Measurements from ENCODE around the gene JADE1.

Gene JADE1

DNA sequence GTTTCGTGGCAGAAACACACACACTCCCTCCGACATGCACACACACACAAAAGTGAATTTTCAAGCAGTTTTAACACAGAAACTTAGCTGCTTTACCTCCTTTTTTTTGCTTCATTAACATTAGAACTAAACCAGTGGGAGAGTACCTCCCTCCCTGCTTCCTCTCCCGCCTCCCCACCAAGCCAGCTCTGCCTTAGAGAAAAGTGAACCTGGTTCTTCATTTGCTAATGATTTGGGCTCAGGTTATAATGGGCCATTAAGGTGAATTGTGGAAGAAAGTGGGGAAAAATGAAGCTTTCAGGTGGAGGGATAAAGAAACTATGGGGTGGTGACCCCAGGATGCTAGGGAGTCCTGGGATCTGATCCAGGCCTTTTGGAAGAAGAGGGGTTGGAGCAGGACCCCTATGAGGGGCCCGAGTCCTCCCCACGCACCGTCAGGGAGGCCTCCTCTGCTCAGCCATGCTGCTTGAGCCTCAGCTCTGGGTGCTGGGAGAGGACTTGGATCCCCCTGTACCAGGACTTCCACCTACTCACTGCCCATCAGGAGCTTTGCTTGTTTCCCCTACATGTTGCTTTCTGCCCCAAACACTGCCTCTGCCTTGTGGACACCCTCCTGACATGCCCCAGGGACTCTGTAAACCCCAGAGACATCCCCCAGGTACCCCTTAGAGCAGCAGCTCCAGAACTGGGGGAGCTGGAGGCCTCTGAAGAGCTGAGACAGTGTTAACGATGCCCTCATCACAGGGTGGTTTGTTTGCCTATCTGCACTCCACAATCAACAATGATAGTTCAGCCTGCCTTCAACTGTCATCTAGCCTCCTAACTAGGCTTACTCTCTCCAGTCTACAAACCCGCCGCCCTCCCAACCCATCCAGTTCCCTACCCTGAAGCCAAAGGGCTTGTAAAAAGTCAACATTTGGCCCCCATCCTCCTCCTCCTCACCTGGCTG lies 6.5 kb upstream of the JADE1 start:
- no peaks in the 10 kb centered on the region for H3K4me1 ChIP-seq (ENCODE audit: control insufficient read depth, insufficient read depth, low read length)
- no peak overlapping the region for H3K4me3 ChIP-seq (ENCODE audit: low read depth, low read length)
- ChIA-PET POLR2A (no interaction called here), CTCF (no interaction called here)
- TF ChIP-seq, protein P1, sequence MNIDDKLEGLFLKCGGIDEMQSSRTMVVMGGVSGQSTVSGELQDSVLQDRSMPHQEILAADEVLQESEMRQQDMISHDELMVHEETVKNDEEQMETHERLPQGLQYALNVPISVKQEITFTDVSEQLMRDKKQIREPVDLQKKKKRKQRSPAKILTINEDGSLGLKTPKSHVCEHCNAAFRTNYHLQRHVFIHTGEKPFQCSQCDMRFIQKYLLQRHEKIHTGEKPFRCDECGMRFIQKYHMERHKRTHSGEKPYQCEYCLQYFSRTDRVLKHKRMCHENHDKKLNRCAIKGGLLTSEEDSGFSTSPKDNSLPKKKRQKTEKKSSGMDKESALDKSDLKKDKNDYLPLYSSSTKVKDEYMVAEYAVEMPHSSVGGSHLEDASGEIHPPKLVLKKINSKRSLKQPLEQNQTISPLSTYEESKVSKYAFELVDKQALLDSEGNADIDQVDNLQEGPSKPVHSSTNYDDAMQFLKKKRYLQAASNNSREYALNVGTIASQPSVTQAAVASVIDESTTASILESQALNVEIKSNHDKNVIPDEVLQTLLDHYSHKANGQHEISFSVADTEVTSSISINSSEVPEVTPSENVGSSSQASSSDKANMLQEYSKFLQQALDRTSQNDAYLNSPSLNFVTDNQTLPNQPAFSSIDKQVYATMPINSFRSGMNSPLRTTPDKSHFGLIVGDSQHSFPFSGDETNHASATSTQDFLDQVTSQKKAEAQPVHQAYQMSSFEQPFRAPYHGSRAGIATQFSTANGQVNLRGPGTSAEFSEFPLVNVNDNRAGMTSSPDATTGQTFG (tag by site-specific recombination; IDR thresholded peaks at IDR 0.05; ENCODE audit: borderline replicate concordance) = no peak
- TF ChIP-seq, protein P2, sequence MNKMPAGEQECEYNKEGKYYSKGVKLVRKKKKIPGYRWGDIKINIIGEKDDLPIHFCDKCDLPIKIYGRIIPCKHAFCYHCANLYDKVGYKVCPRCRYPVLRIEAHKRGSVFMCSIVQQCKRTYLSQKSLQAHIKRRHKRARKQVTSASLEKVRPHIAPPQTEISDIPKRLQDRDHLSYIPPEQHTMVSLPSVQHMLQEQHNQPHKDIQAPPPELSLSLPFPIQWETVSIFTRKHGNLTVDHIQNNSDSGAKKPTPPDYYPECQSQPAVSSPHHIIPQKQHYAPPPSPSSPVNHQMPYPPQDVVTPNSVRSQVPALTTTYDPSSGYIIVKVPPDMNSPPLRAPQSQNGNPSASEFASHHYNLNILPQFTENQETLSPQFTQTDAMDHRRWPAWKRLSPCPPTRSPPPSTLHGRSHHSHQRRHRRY (tag by site-specific recombination; IDR thresholded peaks at IDR 0.05) = no peak
- no peak for TF ChIP-seq ZFP37 (tag by site-specific recombination; IDR thresholded peaks at IDR 0.05)
- TF ChIP-seq, protein P3, sequence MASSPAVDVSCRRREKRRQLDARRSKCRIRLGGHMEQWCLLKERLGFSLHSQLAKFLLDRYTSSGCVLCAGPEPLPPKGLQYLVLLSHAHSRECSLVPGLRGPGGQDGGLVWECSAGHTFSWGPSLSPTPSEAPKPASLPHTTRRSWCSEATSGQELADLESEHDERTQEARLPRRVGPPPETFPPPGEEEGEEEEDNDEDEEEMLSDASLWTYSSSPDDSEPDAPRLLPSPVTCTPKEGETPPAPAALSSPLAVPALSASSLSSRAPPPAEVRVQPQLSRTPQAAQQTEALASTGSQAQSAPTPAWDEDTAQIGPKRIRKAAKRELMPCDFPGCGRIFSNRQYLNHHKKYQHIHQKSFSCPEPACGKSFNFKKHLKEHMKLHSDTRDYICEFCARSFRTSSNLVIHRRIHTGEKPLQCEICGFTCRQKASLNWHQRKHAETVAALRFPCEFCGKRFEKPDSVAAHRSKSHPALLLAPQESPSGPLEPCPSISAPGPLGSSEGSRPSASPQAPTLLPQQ (tag by site-specific recombination; IDR thresholded peaks at IDR 0.05) = no peak
- no peak for TF ChIP-seq ZNF394 (tag by site-specific recombination; IDR thresholded peaks at IDR 0.05; ENCODE audit: borderline replicate concordance)
- no peak for TF ChIP-seq ZNF571 (tag by site-specific recombination; IDR thresholded peaks at IDR 0.05)
- TF ChIP-seq ZNF610 (tag by site-specific recombination; IDR thresholded peaks at IDR 0.05; ENCODE audit: borderline replicate concordance) = no peak
- no peak for TF ChIP-seq MZF1 (tag by site-specific recombination; IDR thresholded peaks at IDR 0.05; ENCODE audit: borderline replicate concordance)
- TF ChIP-seq ZNF311 (tag by site-specific recombination; IDR thresholded peaks at IDR 0.05; ENCODE audit: borderline replicate concordance) = no peak
- no peak for TF ChIP-seq ZNF521 (tag by site-specific recombination; IDR thresholded peaks at IDR 0.05)
- no peak for TF ChIP-seq ZNF114 (tag by site-specific recombination; IDR thresholded peaks at IDR 0.05)
- TF ChIP-seq, protein P4, sequence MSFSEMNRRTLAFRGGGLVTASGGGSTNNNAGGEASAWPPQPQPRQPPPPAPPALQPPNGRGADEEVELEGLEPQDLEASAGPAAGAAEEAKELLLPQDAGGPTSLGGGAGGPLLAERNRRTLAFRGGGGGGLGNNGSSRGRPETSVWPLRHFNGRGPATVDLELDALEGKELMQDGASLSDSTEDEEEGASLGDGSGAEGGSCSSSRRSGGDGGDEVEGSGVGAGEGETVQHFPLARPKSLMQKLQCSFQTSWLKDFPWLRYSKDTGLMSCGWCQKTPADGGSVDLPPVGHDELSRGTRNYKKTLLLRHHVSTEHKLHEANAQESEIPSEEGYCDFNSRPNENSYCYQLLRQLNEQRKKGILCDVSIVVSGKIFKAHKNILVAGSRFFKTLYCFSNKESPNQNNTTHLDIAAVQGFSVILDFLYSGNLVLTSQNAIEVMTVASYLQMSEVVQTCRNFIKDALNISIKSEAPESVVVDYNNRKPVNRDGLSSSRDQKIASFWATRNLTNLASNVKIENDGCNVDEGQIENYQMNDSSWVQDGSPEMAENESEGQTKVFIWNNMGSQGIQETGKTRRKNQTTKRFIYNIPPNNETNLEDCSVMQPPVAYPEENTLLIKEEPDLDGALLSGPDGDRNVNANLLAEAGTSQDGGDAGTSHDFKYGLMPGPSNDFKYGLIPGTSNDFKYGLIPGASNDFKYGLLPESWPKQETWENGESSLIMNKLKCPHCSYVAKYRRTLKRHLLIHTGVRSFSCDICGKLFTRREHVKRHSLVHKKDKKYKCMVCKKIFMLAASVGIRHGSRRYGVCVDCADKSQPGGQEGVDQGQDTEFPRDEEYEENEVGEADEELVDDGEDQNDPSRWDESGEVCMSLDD (tag by site-specific recombination; IDR thresholded peaks at IDR 0.05) = no peak
- TF ChIP-seq, protein P5, sequence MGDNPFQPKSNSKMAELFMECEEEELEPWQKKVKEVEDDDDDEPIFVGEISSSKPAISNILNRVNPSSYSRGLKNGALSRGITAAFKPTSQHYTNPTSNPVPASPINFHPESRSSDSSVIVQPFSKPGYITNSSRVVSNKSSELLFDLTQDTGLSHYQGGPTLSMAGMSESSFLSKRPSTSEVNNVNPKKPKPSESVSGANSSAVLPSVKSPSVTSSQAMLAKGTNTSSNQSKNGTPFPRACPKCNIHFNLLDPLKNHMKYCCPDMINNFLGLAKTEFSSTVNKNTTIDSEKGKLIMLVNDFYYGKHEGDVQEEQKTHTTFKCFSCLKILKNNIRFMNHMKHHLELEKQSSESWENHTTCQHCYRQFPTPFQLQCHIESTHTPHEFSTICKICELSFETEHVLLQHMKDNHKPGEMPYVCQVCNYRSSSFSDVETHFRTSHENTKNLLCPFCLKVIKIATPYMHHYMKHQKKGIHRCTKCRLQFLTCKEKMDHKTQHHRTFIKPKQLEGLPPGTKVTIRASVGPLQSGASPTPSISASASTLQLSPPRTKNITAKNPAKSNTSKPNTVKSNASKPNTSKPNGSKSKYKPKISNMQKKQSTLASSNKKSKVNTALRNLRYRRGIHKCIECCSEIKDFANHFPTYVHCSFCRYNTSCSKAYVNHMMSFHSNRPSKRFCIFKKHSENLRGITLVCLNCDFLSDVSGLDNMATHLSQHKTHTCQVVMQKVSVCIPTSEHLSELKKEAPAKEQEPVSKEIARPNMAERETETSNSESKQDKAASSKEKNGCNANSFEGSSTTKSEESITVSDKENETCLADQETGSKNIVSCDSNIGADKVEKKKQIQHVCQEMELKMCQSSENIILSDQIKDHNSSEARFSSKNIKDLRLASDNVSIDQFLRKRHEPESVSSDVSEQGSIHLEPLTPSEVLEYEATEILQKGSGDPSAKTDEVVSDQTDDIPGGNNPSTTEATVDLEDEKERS (tag by site-specific recombination; IDR thresholded peaks at IDR 0.05) = no peak
- TF ChIP-seq ZNF248 (tag by site-specific recombination; IDR thresholded peaks at IDR 0.05) = no peak
- TF ChIP-seq ZNF121 (tag by site-specific recombination; IDR thresholded peaks at IDR 0.05) = no peak
- H3K9me3 ChIP-seq (ENCODE audit: control insufficient read depth, insufficient read depth, low read depth, low read length) = no peaks in the 10 kb centered on the region
- no peaks in the 10 kb centered on the region for H3K36me3 ChIP-seq (ENCODE audit: control insufficient read depth in 2 of 2, insufficient read depth in 1 of 2, low read length in 2 of 2)
- H3K27ac ChIP-seq (ENCODE audit: extremely low read depth, low read depth, low read length) = no peak overlapping the region

Data from HEK293 (cell line).